GM20000 (cell line): ENCODE measurements around the gene DDIT3.

Experiments used
- DNase-seq: peaks from one replicate; pipeline ENCODE4 v3.0.0; 2012; ENCODE audit warnings: low spot score
- CTCF ChIP-seq: IDR thresholded peaks from 2 replicates; pipeline ENCODE4 v1.5.1; 2012; ENCODE audit warnings: mild to moderate bottlenecking, control low read depth; ENCODE audit errors: extremely low read depth, missing control alignments

The DDIT3 gene

DNA sequence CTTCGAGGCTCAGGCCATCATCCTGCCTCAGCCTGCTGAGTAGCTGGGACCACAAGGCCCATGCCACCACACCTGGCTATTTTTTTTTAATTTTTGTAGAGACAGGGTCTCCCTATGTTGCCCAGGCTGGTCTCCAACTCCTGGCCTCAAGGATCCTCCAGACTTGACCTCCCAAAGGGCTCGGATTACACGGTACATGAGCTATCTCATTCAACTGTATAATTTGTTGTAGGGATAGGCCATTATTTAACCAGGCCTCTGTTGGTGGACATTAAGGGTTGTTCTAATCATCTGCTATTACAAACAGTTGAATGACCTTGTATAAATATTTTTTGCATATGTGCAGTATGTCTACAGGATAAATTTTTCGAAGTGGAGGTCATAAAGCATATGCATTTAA is 38.5 kb upstream of the DDIT3 start:
- DNase-seq: no peak
- TF ChIP-seq CTCF: no peak

DNA sequence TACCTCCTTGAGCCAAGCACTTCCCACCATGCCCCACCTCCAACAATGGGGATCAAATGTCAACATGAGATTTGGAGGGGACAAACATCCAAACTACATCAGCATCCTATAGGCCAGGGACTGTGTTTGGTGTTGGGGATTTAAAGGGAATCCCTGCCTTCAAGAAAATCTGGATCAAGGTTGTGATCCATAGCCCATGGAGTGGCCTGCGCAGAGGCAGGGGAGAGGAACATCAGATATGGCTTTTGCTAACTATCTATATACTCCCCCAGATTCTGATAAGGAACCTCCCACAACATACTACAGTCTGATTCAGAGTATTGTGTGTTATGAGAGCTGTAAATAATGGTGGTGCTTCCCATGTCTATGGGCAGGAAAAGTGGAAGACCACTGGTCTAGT is 34.6 kb upstream of the DDIT3 start:
- no peak for DNase-seq

DNA sequence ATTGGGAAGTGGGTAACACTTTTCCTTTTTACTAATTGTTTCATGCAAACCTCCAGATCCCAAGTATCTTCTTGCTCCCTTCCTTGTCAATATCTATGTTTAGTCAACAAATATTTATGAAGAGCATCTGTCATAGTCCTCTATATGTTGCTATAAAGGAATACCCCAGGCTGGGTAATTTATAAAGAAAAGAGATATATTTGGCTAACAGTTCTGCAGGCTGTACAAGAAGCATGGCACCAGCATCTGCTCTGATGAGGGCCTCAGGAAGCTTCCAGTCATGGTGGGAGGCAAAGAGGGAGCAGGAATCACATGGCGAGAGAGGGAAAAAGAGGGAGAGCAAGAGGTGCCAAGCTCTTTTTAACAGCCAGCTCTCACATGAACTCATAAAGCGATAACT is 34.1 kb upstream of the DDIT3 start:
- no peak for DNase-seq
- no peak for TF ChIP-seq CTCF

More for the DNA sequence above, 34.6 kb upstream of the DDIT3 start:
- no peak for TF ChIP-seq CTCF

DNA sequence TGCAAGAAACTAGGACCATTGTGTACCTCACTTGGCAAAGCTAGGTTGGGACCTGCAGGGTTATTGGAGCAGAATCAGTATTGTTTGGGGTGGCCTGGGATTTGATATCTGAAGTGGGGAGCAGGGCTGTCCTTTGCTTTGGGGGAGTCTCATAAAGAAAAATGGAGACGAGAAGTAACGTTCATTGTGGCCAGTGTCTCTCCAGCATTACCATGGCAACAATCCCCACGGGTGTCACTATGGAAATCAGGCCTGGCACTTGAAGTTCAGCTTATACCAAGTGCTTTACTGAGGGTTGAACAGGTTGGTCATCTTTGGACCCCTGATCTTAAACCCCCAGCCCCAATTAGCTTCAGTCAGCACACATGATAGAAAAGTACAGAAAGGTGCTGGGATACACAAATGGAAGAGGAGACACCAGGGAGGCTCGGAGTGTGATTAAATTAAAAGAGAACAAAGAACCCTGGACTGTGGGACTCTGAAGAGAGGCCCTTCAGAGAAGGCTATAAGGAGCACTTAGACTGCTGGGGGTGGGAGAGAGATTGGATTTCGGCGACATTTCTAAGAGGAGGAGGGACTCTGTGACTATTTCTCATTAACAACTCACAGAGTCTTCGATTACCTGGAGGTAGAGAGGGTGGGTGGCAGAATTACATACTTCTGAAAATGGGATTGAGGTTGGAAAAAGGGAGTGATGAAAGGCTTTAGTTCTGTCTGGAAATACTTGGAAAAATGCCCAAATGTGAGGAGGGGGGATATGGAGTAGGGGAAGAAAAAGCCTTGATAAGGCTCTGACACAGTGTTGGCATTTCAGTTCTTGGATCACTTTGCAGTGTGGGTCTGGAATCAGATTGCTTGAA is 33.3 kb upstream of the DDIT3 start:
- DNase-seq: no peak
- TF ChIP-seq CTCF: no peak

GRCh38 chr12:57552835-57553313 is 32.6 kb upstream of the DDIT3 start:
- DNase-seq: no peak
- no peak for TF ChIP-seq CTCF

- TF ChIP-seq CTCF: no peak
- no peak for DNase-seq
Measured at GRCh38 chr12:57552306-57552651, 32.0 kb upstream of the DDIT3 start.

GRCh38 chr12:57551637-57552305 is 31.5 kb upstream of the DDIT3 start:
- no peak for DNase-seq

More at GRCh38 chr12:57551637-57552305, 31.5 kb upstream of the DDIT3 start:
- TF ChIP-seq CTCF: no peak
